G401 (cell line): ENCODE data around the gene SLFN11. TPM values are rescaled to one million over a fixed set of nuclear protein-coding genes. Genes with fewer than 3 reads are reported as not detected.
"Not testable (repeated sequence)": the region's sequence is repeated elsewhere in the genome, so short reads cannot be mapped to it uniquely, and the experiment has no call there.

Source experiments
- DNase-seq: peaks from one replicate; pipeline ENCODE4 v3.0.0-alpha.2; 2015; ENCODE audit warnings: low spot score
- in situ Hi-C: cut with HindIII; loops from 2 replicates; pipeline ENCODE4 v1.10.0; 2016; ENCODE audit warnings: low sequenced_read_pairs, mixed read lengths
- total RNA-seq: library from RNA; depleted of rRNA; stranded (reverse); fragments of >200 nt; shearing (Covaris generic); gene quantifications from 2 replicates; pipeline ENCODE4 v1.2.3, GENCODE V29; 2014

SLFN11 gene
- total RNA-seq, 1 experiment from 2014 or later, result not detected

- in situ Hi-C loops, result no loop called here
- DNase-seq, result no peak
Observed at GRCh38 chr17:35368081-35368830, 5.2 kb downstream of the SLFN11 start.

GRCh38 chr17:35361027-35361426 is 12.4 kb downstream of the SLFN11 start:
- in situ Hi-C loops, result no loop called here
- no peak for DNase-seq

- DNase-seq, result no peak
- in situ Hi-C loops, result no loop called here
Observed at GRCh38 chr17:35359398-35359797, 14.0 kb downstream of the SLFN11 start.

- DNase-seq, result no peak
- in situ Hi-C loops, result no loop called here
Observed at GRCh38 chr17:35352284-35352683, 21.1 kb downstream of the SLFN11 start.

- in situ Hi-C loops, result no loop called here
- DNase-seq, result no peak
Observed at GRCh38 chr17:35350493-35350892, 22.9 kb downstream of the SLFN11 start.

GRCh38 chr17:35345926-35346771 is 27.3 kb downstream of the SLFN11 start:
- peak; percentile 1 for DNase-seq
- in situ Hi-C loops, result no loop called here

- no peak for DNase-seq
- in situ Hi-C loops, result no loop called here
Observed at GRCh38 chr17:35345445-35345925, 27.9 kb downstream of the SLFN11 start.

- no peak for DNase-seq
- in situ Hi-C loops, result no loop called here
Observed at GRCh38 chr17:35344262-35344661, 29.2 kb downstream of the SLFN11 start.

- no peak for DNase-seq
- in situ Hi-C loops, result no loop called here
Observed at GRCh38 chr17:35342276-35342675, 31.1 kb downstream of the SLFN11 start.

GRCh38 chr17:35341411-35341992 is 31.9 kb downstream of the SLFN11 start:
- in situ Hi-C loops, result no loop called here
- no peak for DNase-seq

- in situ Hi-C loops, result no loop called here
- no peak for DNase-seq
Observed at GRCh38 chr17:35338230-35338629, 35.2 kb downstream of the SLFN11 start.

GRCh38 chr17:35337364-35337763 is 36.1 kb downstream of the SLFN11 start:
- no peak for DNase-seq
- in situ Hi-C loops, result no loop called here

- in situ Hi-C loops, DNase-seq: not testable (repeated sequence)
Observed at GRCh38 chr17:35333578-35333977, 39.8 kb downstream of the SLFN11 start.

GRCh38 chr17:35322749-35323148 is 50.7 kb downstream of the SLFN11 start:
- no peak for DNase-seq
- in situ Hi-C loops, result no loop called here

- DNase-seq, result no peak
- in situ Hi-C loops, result no loop called here
Observed at GRCh38 chr17:35315971-35316370, 57.5 kb downstream of the SLFN11 start.

GRCh38 chr17:35315283-35315682 is 58.1 kb downstream of the SLFN11 start:
- in situ Hi-C loops, result no loop called here
- no peak for DNase-seq

- in situ Hi-C loops, result loop anchor here (5.0 kb wide), 1 partner anchor 218 kb away; no protein-coding TSS in a partner anchor
- DNase-seq, result no peak
Observed at GRCh38 chr17:35314415-35315216, 58.8 kb downstream of the SLFN11 start.

GRCh38 chr17:35313875-35314409 is 59.5 kb downstream of the SLFN11 start:
- no peak for DNase-seq
- in situ Hi-C loops, result loop anchor here (5.0 kb wide), 1 partner anchor 218 kb away; no protein-coding TSS in a partner anchor
